Esophagus muscularis mucosa (tissue), 2 donors: ENCODE data around the gene INTS11.

Source experiments
- EP300 ChIP-seq: sonication (generic); formaldehyde crosslinking; IDR thresholded peaks from one replicate; pipeline ENCODE4 v1.6.1; 2017; ENCODE audit warnings: antibody characterized with exemption
- POLR2A ChIP-seq: fragments of 450-650 bp; IDR thresholded peaks from one replicate; pipeline ENCODE4 v1.6.1; 2017; ENCODE audit warnings: antibody characterized with exemption, moderate library complexity, mild to moderate bottlenecking, low read depth

DNA sequence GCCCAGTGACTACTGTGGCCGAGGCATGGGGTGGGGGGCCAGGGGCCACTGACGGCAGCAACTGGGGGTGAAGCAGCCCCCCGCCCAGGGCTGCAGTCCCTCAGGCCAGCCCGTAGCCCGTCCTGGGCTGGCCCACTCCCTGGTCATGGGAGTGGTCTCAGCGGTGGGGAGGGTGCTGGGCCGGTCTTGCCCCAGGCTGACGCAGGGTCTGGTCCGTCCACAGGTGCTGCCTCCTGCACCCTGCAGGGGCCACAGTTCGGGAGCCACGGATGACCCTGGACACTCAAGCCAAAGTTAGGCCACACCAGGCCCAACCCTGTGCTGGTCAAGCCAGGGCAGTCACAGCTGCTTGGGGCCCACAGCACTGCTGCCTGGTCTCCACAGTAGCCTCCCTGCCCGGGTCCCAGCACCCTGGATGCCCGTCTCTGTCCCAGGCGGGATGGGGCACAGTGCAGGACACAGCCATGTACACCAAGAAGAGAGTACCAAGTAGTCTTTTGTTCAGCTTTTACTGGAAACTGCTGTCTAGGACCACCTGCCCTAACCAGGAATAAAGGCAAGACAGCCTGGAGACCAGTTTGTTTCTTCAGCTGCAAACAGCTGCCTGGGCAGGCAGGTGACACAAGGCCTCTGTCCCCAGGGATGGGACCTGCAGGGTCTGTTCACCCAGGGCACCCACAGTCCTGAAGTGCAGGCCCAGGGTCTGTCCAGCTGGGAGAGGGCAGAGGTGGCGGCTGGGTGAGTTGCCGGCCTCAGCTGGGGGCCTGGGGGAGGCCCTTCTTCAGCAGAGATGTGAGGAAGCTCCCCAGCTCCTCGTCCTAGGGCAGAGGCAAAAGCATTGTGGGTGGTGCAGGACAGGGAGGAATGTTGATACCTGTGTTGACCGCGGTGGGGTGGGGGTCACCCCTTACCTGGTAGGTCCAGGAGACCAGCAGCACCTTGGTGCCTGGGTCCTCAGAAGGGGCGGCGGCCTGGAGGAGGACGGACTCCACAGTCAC, 13.1 kb downstream of the INTS11 start:
- TF ChIP-seq POLR2A (no peak), EP300 (no peak)
